ENCODE results near the gene PTH2. TPM values are rescaled to one million over a fixed set of nuclear protein-coding genes. Genes with fewer than 3 reads are reported as not detected.

The PTH2 gene
- total and polyA plus RNA-seq, 2 of the 8 experiments (the other 6 are each of a cell fraction or from before 2014, with no cell fraction given), result not detected

- Histone ChIP-seq H2BK15ac (ENCODE audit: low read length) (peak overlapping the region; percentile 21; the same call in 1 of the 2 replicates), H3K27me3 (replicated peaks in 1 of 4; ENCODE audit: control insufficient read depth in 3 of 4, extremely low read depth in 1 of 4, insufficient read depth in 3 of 4, low read length in 3 of 4) (no peaks in the 10 kb centered on the region), H2AK5ac (ENCODE audit: low read depth, low read length) (peak overlapping the region; percentile 13; the same call in 1 of the 2 replicates), H2BK120ac (replicated peaks; ENCODE audit: low read depth, low read length) (peak overlapping the region; percentile 69), H3K23ac (ENCODE audit: insufficient read length) (no peak overlapping the region), H3K79me1 (ENCODE audit: low read depth, low read length) (no peaks in the 10 kb centered on the region), H2AFZ (ENCODE audit: low read length) (no peak overlapping the region), H3K4me2 (ENCODE audit: insufficient read depth in 1 of 2, low read depth in 2 of 2, low read length in 2 of 2) (peak overlapping the region; percentile 26 to 63), H3K14ac (ENCODE audit: insufficient read length) (no peak overlapping the region), H3K36me3 (ENCODE audit: control insufficient read depth in 2 of 4, insufficient read depth in 4 of 4, low read length in 3 of 4) (no peaks in the 10 kb centered on the region), H4K20me1 (replicated peaks in 1 of 2; ENCODE audit: control insufficient read depth in 1 of 2, insufficient read depth in 2 of 2, low read length in 2 of 2) (no peaks in the 10 kb centered on the region), H3K27ac (ENCODE audit: low read depth, low read length) (peak overlapping the region; percentile 69), H2BK20ac (ENCODE audit: low read length) (peak overlapping the region; percentile 91), H4K5ac (ENCODE audit: insufficient read length, low read depth, low read length) (peak overlapping the region; percentile 92), H3K18ac (ENCODE audit: extremely low read depth, low read length) (peak overlapping the region; percentile 48), H2BK5ac (ENCODE audit: low read depth, low read length) (peak overlapping the region; percentile 85; the same call in 1 of the 2 replicates), H4K91ac (replicated peaks; ENCODE audit: insufficient read length, low read length) (peak overlapping the region; percentile 94), H3K4me3 (ENCODE audit: extremely low read depth in 1 of 4, insufficient read depth in 2 of 4, low read depth in 3 of 4, low read length in 4 of 4) (peak overlapping the region in 3 of 4 experiments; percentile 12 to 23 (median 17); a peak in 2 of 8 replicates), H3K23me2 (ENCODE audit: low read depth, low read length) (no peaks in the 10 kb centered on the region), H4K8ac (ENCODE audit: extremely low read depth, insufficient read depth, low read length) (peak overlapping the region; percentile 79; the same call in 1 of the 2 replicates), H2BK12ac (ENCODE audit: low read depth, low read length) (peak overlapping the region; percentile 80; the same call in 1 of the 2 replicates), H3K4ac (replicated peaks; ENCODE audit: insufficient read length, low read depth, low read length) (peak overlapping the region; percentile 73), H3K79me2 (ENCODE audit: control insufficient read depth in 1 of 2, insufficient read depth in 2 of 2, low read length in 2 of 2) (no peaks in the 10 kb centered on the region), H3K56ac (replicated peaks; ENCODE audit: insufficient read length, low read depth, low read length) (no peak overlapping the region), H3K9ac (replicated peaks in 1 of 4; ENCODE audit: extremely low read depth in 1 of 4, low read depth in 3 of 4, low read length in 3 of 4) (no peak overlapping the region), H3K4me1 (replicated peaks in 1 of 4; ENCODE audit: control insufficient read depth in 3 of 4, insufficient read depth in 4 of 4, low read length in 3 of 4) (peaks cover 5 to 28% (median 12%) of the 10 kb centered on the region in 4 experiments), H3K9me3 (ENCODE audit: insufficient read depth in 2 of 2, low read depth in 1 of 2, low read length in 1 of 2) (no peaks in the 10 kb centered on the region)
- WGBS, 2 experiments (ENCODE audit: extremely low coverage in 1 of 2, insufficient coverage in 1 of 2, insufficient read length in 1 of 2, insufficient replicate concordance in 2 of 2, low coverage in 1 of 2, low lambda C conversion rate in 2 of 2, missing lambda C conversion rate in 1 of 2), result 31% methylated on average over 7 of the region's 7 CpGs; no CpG with 5 or more reads in 1 of the 2 experiments
- DNase-seq (ENCODE audit: low read depth in 1 of 2, low spot score in 2 of 2) (peak; percentile 49 to 77), FAIRE-seq (peak; percentile 99)
- POLR2A ChIA-PET (ENCODE audit: partially characterized antibody), result interaction anchor here (0.6 to 4.0 kb wide), 18 partner anchors 9 to 138 kb away, joined by 3 to 38 read pairs (median 4); partner anchors contain the start of genes ALDH16A1, GFY, PTH2 and TEAD2
- CTCF ChIA-PET (ENCODE audit: partially characterized antibody), result interaction anchor here (0.7 to 3.7 kb wide), 10 partner anchors 10 to 41 kb away, joined by 3 to 51 read pairs (median 4); partner anchors contain the start of genes GFY and PTH2
- TF ChIP-seq RXRA (IDR thresholded peaks at IDR 0.05; ENCODE audit: insufficient read depth, low read depth, low read length), result no peak
- peak; percentile 88 for TF ChIP-seq SP1 (IDR thresholded peaks at IDR 0.05; ENCODE audit: low read depth, low read length)
- 0 out of 2 replicates have a peak, but pooled peaks have one; percentile 39 for TF ChIP-seq ATF2 (IDR thresholded peaks at IDR 0.05; ENCODE audit: low read length)
- peak; percentile 82 for TF ChIP-seq ASH2L (IDR thresholded peaks at IDR 0.05; ENCODE audit: low read length)
- peak; percentile 72 for TF ChIP-seq POLR2AphosphoS5 (IDR thresholded peaks at IDR 0.05; ENCODE audit: low read depth, low read length)
- TF ChIP-seq TBP (IDR thresholded peaks at IDR 0.05; ENCODE audit: low read depth, low read length), result 0 out of 2 replicates have a peak, but pooled peaks have one; percentile 27
- TF ChIP-seq HDAC2 (IDR thresholded peaks at IDR 0.05; ENCODE audit: borderline replicate concordance in 1 of 2, low read depth in 2 of 2, low read length in 2 of 2), result peak in 1 of 2 experiments; percentile 35; a peak in 1 of 4 replicates
- TF ChIP-seq TAF1 (IDR thresholded peaks at IDR 0.05; ENCODE audit: low read depth, low read length), result peak; percentile 42; the same call in 1 of the 2 replicates
- no peak for TF ChIP-seq KDM4A (IDR thresholded peaks at IDR 0.05; ENCODE audit: low read depth, low read length, severe bottlenecking)
Observed at GRCh38 chr19:49403404-49404187, 19.6 kb downstream of the PTH2 start.
